Hematopoietic multipotent progenitor cell treated with erythropoietin and hydrocortisone succinate and interleukin-3 and kit ligand, for 8 days (in vitro differentiated cells): ENCODE measurements around the gene TRMT61A.

ENCODE experiments used
- DNase-seq: peaks from one replicate; pipeline ENCODE4 v3.0.0-alpha.2; 2015

Gene TRMT61A

DNA sequence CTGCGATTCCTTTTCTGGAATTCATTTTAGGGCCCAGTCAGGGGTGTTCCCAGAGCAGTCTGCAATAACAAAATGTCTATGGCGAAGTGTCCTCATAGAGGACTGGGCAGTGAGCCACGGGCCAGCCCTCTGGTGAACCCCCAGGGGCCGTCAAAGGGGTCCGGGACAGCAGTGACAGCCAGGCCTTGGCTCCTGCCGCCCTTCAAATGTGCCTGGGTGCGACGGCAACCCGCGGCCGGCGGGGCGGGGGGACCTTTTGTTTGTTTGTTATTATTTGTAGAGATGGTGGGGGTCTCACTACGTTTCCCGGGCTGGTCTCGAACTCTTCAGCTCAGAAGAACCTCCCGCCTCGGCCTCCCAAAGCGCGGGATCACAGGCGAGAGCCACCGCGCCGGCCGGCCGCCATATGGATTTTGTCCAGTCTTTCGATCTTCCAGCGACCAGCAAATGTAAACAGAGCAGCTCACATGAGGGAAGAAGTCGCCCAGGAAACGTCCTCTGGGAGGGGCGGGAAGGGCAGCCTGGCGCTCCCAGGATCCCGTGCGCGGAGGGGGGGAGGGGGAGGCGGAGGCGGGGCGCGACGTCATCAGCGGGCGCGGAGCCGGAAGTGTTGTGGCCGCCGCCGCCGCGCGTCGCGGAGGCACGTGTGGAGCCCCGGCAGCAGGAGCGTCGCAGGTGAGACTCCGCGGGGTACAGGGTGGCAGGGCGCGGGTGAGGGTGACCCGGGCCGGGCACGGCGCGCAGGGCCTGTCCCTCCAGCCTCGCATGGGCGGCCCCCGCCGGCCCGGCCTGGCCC, at the start of gene TRMT61A:
TRMT61A (plus strand) TSS at position 610 of the 796 bp plus-strand sequence. CDS start 783 bp downstream, outside the sequence.
- peak; percentile 85 for DNase-seq

DNA sequence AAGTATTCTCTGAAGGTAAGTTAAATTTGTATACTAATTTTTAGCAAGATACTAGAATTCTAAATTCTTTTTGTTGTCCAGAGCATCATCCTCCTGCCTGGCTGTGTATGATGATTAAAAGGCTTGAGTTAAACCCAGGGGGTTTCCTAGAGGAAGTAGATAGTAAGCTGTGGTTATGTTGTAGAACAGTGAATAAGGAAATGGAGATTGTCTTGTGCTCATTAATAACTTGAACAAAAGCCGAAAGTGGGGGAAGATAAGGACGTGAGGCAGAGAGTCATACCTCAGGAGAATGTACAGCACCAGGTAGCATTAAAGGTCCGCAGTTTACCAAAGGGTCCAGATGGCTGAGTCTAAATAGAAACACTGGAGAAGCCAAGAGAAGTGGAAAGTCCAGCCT, 48.4 kb upstream of the TRMT61A start:
- DNase-seq, result no peak

DNA sequence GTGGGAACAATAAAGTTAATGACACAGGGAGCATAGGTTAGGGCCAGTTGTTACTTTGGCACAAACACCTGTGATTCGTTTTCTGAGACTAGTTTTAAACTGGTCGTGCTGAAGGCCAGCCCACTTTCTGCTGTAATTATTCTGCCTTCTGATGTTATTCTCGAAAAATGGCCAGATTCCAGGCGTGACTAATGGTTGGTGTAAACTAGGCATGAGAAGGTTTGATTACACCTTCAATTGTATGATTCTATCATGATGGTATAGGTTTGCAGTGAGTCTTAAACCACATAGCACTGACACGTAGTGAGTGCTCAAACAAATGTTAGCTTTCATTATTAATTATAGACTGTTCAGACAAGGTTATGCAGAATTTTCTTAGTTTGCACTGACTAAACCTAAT, 45.4 kb upstream of the TRMT61A start:
- DNase-seq, result no peak

DNA sequence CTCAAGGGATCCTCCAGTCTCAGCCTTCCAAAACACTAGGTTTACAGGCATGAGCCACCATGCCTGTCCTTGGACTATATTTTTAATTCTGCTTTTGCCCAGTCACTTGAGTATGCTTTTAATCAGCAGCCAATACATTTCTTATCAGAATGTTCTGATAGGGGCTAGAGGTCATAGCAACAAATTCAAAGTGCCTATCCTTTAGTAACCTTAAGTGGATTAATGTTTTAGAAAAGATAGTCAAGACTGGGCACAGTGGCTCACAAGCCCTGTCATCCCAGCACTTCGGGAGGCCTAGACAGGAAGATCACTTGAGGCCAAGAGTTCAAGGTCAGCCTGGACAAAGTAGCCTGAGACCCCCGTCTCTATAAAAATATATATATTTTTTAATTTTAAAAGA, 43.5 kb upstream of the TRMT61A start:
- no peak for DNase-seq

DNA sequence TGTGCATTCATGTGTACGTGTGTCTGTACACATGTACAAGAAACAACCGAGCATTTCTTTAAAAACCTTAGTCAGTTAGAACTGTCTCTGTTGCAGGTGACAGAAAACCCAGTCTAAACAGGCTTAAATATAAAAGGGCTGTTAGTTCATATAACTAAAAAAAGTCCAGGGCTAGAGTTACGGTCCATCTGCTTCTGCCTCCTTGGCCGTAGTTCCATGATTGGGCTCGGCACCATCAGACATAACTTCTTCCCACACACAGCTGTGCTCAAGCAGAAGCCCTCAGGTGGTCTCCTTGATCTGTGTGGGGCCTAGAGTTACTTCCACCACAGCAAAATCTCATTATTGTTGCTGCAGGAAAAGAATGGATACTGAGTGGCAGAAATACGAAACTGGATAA, 40.9 kb upstream of the TRMT61A start:
- DNase-seq, result no peak

DNA sequence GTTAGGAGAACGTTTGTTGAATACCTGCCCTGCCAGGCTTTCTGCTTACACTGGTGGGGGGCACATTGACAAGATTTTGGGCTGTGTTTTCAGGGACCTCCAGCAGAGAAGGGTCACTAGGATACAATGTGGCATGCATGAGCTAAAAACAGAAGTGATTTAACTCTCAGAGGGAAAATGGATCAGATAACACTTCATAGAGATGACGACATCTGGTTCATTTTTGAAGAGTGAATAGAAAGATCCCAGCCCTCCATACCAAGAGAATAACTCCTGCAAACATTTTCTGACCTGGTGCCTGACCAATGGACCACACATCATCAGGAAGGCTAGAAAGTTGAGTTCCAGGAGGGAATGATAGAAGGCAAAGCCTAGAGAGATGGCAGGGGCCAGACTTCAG, 40.0 kb upstream of the TRMT61A start:
- no peak for DNase-seq

DNA sequence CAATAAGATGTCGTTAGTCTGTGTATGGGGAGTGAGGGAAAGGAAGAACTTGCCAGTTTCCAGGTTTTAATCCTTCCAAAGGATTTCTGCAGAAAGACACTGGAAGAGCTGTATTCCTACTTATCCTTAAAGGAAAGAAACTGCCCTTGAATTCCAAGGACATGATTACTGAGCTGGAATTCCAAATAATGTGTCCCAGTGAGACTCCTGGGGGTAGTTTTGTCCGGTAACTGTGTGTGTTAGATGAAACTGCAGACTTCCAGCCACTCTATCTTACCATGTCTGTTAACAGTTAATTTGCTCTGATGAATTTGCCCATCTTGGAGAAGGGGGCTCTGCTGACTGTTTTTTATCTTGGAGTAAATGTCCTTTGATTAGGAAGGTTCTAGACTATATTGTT, 39.4 kb upstream of the TRMT61A start:
- no peak for DNase-seq

DNA sequence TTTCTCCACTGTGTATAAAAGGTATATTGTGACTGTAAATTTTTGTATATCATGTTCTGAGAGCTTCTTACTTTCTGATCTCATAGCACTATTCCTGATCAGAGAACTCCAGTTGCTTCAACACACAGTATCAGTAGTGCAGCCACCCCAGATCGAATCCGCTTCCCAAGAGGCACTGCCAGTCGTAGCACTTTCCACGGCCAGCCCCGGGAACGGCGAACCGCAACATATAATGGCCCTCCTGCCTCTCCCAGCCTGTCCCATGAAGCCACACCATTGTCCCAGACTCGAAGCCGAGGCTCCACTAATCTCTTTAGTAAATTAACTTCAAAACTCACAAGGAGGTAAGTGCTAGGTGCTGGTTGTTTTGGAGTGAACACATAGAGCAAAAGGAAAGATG, 37.3 kb upstream of the TRMT61A start:
- no peak for DNase-seq

DNA sequence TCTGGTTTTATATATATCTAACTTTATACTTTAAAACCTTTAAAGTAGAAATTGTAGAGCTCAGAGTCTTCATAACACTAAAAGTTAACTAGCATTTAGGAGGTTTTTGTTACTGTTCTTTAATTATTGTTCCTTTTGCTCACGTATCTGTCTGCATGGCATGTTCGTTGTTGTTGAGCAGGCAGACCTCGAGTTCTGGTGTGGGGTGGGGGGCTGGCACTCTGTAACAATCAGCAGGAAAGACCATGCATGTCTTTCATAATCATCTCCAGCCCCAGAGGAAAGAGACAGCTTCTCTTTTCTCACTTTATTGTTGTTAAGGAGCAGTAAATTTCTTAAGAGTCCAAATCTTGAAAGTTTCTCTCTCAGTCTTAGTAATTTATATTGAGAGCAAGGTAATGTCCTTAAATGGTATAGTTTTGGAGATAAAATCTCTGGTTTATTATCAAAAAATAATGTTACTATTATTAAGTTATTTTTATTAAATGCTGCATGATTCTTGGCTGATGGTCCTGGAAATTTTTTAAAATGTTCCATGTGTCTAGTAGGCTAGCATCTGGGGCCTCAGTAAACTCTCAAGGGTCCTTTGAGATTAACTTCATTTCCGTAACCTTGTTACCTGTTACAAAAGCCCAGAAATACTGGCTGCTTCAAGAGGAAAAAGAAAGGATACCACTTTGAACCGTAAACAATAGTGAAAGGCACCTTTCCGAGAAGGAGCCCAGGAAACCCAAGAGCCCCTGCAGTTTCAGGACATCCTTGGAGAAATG, 36.7 kb upstream of the TRMT61A start:
- no peak for DNase-seq

DNA sequence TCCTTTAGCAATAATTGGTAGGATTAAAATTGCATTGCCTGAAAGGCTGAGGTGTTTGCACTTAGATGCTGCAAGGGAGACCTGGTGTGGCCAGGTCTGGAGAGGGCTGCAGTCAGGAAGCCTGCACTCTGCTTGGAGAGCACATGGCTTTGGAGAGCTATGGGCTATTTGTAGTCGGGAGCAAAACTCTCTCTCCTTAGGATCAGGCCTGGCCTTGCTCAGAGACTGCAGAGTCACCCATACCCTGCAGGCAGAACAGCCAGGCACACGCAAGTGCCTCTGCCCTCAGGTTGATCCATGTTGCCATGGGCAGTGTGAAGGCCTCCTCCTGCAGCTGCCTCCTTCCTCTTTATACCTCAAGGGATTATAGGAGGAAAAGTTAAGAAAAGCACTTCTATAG, 33.1 kb upstream of the TRMT61A start:
- no peak for DNase-seq

DNA sequence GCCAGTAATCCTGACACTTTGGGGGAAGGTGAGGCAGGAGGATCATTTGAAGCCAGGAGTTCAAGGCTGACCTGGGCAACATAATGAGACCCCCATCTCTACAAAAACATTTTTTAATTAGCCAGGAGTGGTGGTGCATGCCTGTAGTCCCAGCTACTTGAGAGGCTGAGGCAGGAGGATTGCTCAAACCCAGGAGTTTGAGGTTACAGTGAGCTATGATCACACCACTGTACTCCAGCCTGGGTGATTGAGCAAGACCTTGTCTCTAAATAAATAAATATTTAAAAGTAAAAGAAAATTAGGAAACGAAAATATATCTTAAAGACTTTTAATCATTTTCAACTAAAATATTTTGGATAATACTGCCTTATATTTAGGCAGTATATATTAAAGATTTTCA, 32.2 kb upstream of the TRMT61A start:
- DNase-seq, result no peak

DNA sequence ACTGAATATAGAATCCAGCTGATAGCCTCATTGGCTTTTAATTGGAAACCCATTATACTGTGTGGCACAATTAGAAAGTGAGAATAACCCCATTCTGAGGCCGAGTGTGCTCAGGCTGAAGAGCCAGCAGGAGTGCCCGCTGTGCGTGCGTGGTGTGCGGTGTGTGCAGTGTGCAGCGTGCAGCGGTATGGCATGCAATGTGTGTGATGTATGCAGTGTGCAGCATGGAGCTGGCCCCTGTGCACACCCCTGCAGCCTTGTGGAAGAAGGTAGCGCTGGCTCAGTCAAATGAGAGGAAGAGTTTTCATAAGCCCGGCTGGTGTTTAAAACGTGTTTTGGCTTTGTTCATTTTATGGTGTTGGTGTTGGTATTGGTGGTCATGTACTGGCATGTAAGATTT, 29.3 kb upstream of the TRMT61A start:
- DNase-seq, result no peak

DNA sequence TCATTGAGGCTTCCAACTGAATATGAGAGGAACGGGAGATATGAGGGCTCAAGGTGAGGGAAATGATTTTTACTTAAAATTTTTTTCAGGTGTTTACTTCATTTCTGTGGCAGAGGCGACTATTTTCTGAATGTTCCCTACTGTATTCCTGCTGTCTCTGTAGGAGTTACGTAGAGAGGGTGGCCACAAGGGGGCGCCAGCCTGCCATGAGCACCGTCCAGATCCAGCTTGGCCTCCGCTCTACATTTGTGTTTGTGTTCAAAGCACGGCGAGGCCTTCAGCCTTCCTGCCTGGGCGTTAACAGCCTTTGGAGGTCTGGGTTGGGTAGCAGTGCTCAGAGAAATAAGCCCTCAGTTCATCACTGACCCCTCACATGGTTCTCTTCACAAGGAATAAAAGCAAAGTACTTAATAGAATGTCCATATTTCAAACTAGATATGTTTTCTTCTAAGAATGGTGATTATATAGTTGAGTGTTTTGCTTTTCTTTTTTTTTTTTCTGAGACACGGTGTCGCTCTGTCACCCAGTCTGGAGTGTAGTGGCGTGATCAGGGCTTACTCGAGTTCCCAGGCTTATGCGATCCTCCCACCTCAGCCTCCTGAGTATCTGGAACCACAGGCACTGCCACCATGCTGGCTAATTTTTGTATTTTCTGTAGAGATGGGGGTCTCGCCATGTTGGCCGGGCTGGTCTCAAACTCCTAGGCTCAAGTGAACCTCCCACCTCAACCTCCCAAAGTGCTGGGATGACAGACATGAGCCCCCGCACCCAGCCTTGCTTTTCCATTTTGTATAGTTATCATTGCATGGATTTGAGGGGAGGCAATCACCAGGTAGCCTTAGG, 28.6 kb upstream of the TRMT61A start:
- peak; percentile 84 for DNase-seq

DNA sequence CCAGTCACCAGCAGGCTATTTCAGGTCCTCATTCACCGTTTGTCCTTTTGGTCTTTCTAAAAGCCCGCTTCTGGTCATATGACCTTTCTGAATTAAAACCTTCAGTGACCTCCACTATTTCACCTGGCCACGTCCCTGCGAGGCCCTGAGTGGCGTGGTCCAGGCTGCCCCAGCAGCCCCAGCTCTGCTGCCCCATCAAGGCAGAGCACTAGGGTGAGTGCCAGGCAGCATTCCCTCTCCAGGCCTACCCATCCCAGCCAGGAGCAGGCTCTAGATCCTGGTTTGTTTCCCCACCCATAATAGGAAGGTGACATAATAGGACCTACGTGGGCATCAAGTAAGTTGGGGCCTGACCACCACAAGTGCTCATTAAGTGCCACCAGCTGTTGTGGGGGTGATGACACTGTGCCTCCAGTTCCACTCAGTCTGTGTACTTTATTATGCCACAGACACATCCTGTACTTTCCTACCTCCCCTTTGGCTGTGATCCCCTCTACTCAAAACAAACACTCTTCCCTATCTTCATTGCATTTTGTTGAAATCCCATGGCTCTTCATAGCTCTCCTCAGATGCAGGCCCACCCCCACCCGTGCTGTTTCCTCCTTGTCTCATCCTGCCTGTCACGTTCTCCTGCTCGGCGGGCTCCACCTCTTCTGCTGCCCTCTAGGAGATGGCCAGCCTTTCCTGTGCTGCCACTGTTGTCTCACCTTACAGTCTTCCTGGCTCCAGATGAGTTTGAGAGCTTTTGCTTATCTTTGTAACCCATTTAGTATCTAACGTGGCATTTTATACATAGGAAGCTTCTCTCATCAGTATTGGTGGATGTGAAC, 27.7 kb upstream of the TRMT61A start:
- no peak for DNase-seq

DNA sequence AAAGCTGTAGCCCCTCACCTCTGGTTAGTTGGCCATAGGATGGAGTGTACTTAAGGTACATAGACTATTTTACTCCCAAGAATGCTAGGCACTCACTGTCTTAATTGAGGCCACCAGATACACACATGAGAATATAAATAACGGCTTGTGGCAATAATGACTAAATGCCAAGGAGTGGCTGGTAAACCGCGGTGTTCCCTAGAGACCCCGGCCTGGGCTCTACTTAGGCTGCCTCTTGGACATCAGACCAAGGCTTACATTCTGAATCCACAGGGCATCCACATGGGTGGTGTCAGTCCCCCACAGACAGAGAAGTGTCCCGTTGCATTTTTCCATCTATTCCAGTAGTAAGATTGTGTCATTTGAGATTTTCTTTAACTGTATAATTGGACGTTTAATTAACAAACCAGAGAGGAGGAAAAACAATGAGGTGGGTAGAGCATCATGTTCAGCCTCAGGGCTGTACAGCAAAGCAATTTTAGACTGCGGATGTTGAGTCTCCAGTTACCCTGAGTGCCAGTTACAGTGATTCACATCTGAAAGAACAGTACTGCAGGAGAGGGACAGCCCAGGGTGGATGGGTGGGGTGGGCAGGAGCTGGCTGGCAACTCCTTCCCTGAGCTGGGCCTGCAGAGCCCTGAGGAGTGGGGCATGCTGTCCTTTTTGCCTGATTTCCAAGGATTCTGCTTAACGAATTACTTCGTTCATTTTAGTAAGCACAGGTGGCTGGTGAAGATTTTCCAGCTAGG, 26.9 kb upstream of the TRMT61A start:
- no peak for DNase-seq

DNA sequence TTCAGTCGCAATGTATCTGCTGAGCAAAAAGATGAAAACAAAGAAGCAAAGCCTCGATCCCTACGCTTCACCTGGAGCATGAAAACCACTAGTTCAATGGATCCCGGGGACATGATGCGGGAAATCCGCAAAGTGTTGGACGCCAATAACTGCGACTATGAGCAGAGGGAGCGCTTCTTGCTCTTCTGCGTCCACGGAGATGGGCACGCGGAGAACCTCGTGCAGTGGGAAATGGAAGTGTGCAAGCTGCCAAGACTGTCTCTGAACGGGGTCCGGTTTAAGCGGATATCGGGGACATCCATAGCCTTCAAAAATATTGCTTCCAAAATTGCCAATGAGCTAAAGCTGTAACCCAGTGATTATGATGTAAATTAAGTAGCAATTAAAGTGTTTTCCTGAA, 26.1 kb upstream of the TRMT61A start:
- no peak for DNase-seq

DNA sequence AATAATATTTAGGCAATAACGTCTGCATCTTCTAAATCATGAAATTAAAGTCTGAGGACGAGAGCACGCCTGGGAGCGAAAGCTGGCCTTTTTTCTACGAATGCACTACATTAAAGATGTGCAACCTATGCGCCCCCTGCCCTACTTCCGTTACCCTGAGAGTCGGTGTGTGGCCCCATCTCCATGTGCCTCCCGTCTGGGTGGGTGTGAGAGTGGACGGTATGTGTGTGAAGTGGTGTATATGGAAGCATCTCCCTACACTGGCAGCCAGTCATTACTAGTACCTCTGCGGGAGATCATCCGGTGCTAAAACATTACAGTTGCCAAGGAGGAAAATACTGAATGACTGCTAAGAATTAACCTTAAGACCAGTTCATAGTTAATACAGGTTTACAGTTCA, 25.7 kb upstream of the TRMT61A start:
- no peak for DNase-seq

DNA sequence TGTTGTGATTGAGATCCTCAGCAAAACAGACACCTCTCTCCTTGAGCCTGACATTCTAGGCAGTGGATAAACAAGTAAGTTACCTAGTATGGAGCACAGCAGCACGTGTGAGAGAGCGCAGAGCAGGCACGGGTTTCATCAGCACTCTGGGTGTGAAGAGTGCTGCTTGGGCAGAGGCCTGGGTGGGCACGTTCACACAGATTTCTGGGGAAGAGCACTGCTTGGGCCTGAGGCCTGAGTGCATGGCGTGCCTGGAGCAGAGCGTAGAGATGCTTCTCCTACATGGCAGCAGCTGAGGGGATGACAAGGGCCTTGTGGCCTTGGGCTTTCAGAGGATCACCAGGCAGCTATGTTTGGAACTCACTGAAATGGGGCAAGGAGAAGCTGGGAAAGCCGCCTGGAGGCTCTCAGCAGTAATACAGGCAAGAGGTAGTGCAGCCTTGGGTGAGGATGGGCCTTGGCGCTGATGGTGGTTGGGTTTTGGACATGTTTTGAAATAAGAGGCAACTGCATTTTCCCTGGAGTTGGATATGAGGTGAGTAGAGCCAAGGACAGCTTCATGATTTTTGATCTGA, 23.9 kb upstream of the TRMT61A start:
- DNase-seq, result no peak

DNA sequence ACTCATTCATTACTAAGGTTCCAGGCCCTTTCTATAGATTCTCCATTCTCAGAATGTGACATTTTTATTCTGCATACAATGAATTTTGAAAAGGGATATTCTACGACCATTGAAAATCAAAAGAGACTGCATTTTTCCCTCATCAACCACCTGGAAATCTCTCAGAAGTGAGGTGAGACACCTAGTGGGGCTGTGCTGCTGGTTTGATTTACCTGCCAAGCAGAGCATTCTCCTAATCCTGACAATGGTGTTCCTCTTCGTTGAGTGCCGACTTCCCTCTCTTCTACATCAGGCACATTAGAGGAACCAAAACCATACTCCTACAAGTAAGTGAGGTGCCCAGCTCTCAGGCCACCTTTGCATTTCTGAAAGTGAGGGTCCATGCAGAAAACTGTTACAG, 21.2 kb upstream of the TRMT61A start:
- no peak for DNase-seq

DNA sequence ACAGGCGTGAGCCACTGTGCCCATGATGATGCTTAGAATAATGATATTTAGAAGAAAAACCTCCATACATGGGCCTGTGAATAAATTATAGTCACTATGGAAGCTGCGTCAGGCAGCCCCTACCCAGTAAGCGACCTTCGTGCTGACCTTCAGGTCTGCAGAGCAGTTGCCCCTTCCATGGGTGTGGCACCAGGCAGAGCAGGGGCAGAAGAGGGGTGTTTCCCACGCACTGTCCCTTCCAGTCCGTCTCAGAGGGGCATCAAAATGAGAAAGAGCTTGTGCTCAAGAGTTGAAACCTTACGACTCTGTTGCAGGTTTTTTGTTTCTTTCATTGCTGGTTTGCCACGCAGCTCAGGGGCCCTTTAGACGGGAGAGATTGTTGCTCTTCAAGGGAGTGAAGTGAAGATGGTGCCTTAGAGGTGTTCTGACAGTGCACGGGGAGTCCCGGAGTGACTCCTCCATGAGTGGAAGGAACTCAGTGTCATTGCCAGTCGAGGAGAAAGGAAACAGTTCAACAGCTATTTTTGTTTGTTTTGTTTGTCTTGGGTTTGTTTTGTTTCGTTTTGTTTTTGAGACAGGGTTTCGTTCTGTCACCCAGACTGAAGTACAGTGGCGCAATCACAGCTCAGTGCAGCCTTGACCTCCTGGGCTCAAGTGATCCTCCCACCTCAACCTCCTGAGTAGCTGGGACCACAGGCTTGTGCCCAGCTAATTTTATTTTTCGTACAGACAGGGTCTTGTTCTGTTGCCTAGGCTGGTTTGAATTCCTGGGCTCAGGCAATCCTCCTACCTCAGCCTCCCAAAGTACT, 20.3 kb upstream of the TRMT61A start:
- no peak for DNase-seq
